ENCODE results near the gene GTF2IRD1. TPM values are rescaled to one million over a fixed set of nuclear protein-coding genes. Genes with fewer than 3 reads are reported as not detected.

GTF2IRD1 gene
- total RNA-seq, 1 experiment from 2014 or later = 34.3 TPM

GRCh38 chr7:74525140-74525539 lies 71.4 kb downstream of the GTF2IRD1 start:
- no peak overlapping the region for H3K23ac ChIP-seq (ENCODE audit: insufficient read length, low read depth, low read length)
- H3K79me2 ChIP-seq (ENCODE audit: insufficient read depth, low read length) = no peaks in the 10 kb centered on the region
- H2AK5ac ChIP-seq (ENCODE audit: insufficient read length, low read length) = no peak overlapping the region
- no peak for DNase-seq
- H3K79me1 ChIP-seq (ENCODE audit: insufficient read depth, low read depth, low read length, poor library complexity, severe bottlenecking) = no peaks in the 10 kb centered on the region
- H3K14ac ChIP-seq (ENCODE audit: insufficient read depth, low read length) = no peak overlapping the region
- no peak overlapping the region for H3K9ac ChIP-seq (ENCODE audit: extremely low read depth, insufficient read length, low read length)
- no peaks in the 10 kb centered on the region for H3K27me3 ChIP-seq (ENCODE audit: insufficient read depth, low read length)
- no peak overlapping the region for H3K4me2 ChIP-seq (ENCODE audit: insufficient read depth, insufficient read length, low read length)
- H3K18ac ChIP-seq (ENCODE audit: insufficient read length, low read depth, low read length) = no peak overlapping the region
- H2BK20ac ChIP-seq (ENCODE audit: low read depth, low read length, poor library complexity, severe bottlenecking) = no peak overlapping the region
- no peak overlapping the region for H2BK120ac ChIP-seq (ENCODE audit: low read depth, low read length, poor library complexity, severe bottlenecking)
- no peaks in the 10 kb centered on the region for H3K23me2 ChIP-seq (ENCODE audit: insufficient read length, low read depth, low read length, poor library complexity, severe bottlenecking)
- H4K20me1 ChIP-seq (ENCODE audit: control insufficient read depth, insufficient read depth, insufficient read length) = no peaks in the 10 kb centered on the region
- H4K91ac ChIP-seq (ENCODE audit: insufficient read length, low read depth, low read length) = no peak overlapping the region
- no peak for TF ChIP-seq CTCF (conservative IDR thresholded peaks at IDR 0.05)
- H3K27ac ChIP-seq (ENCODE audit: insufficient read length, low read depth, low read length) = no peak overlapping the region
- H4K8ac ChIP-seq (replicated peaks; ENCODE audit: insufficient read length, low read depth, low read length) = no peak overlapping the region
- no peaks in the 10 kb centered on the region for H3K9me3 ChIP-seq (ENCODE audit: control insufficient read depth, low read depth, low read length)
- Mint-ChIP-seq H3K27me3 (ENCODE audit: low read depth) (no peaks in the 10 kb centered on the region), H3K4me1 (peaks cover 10 to 19% of the 10 kb centered on the region in 2 experiments), H3K4me3 (no peak overlapping the region), H3K9me3 (no peaks in the 10 kb centered on the region; a peak in 1 of 5 replicates), H3K36me3 (ENCODE audit: insufficient read depth in 1 of 3, low read depth in 3 of 3) (peaks cover 34 to 67% (median 66%) of the 10 kb centered on the region in 3 experiments), H3K27ac (peak overlapping the region in 2 of 3 experiments; percentile 65 to 89; a peak in 4 of 7 replicates)
- no peak overlapping the region for H2BK5ac ChIP-seq (ENCODE audit: insufficient read length, low read length)
- H3K56ac ChIP-seq (ENCODE audit: insufficient read length, low read depth, low read length) = no peak overlapping the region
- H3K4me1 ChIP-seq (ENCODE audit: insufficient read depth, low read length) = peaks cover 3% of the 10 kb centered on the region; the same call in 1 of the 2 replicates
- no peak overlapping the region for H2AFZ ChIP-seq (ENCODE audit: low read length)
- no peak overlapping the region for H4K5ac ChIP-seq (ENCODE audit: insufficient read length, low read depth, low read length)
- no peak overlapping the region for H2BK12ac ChIP-seq (ENCODE audit: insufficient read length, low read depth, low read length)
- no peak overlapping the region for H2BK15ac ChIP-seq (ENCODE audit: low read depth, low read length)
- no peak overlapping the region for H3T11ph ChIP-seq (ENCODE audit: low read length)
- no peak overlapping the region for H3K4ac ChIP-seq (ENCODE audit: low read depth, low read length)
- WGBS (ENCODE audit: extremely low coverage, insufficient read length, low lambda C conversion rate) = no CpG with 5 or more reads among the region's 6 CpGs

Data from H9 (cell line).